ENCODE data around the gene MIF4GD. TPM values are rescaled to one million over a fixed set of nuclear protein-coding genes. Genes with fewer than 3 reads are reported as not detected.

Gene MIF4GD
- total RNA-seq, 2 experiments from 2014 or later: 29.4 to 32.4 TPM

- Mint-ChIP-seq H3K27ac (no peak overlapping the region), H3K4me3 (peak overlapping the region; percentile 27), H3K9me3 (no peaks in the 10 kb centered on the region), H3K4me1 (ENCODE audit: low read depth) (peaks cover 23% of the 10 kb centered on the region), H3K27me3 (no peaks in the 10 kb centered on the region), H3K36me3 (ENCODE audit: low read depth) (peaks cover 46% of the 10 kb centered on the region)
- peaks cover 38% of the 10 kb centered on the region for H3K4me1 ChIP-seq (ENCODE audit: insufficient read depth, low read length)
- H3K27me3 ChIP-seq (ENCODE audit: control insufficient read depth in 1 of 2, insufficient read depth in 2 of 2, low read length in 2 of 2): no peaks in the 10 kb centered on the region
- intact Hi-C loops (cut with DNase I, micrococcal nuclease): loop anchor here in 1 of 2 experiments (10.0 kb wide), 1 partner anchor 488 kb away; no protein-coding TSS in a partner anchor
- ChIA-PET CTCF (no interaction called here), POLR2A (interaction anchor here (1.2 kb wide), 1 partner anchor 22 kb away, joined by 5 read pairs; the partner anchor contains the start of gene SLC25A19)
- TF ChIP-seq, protein P1, sequence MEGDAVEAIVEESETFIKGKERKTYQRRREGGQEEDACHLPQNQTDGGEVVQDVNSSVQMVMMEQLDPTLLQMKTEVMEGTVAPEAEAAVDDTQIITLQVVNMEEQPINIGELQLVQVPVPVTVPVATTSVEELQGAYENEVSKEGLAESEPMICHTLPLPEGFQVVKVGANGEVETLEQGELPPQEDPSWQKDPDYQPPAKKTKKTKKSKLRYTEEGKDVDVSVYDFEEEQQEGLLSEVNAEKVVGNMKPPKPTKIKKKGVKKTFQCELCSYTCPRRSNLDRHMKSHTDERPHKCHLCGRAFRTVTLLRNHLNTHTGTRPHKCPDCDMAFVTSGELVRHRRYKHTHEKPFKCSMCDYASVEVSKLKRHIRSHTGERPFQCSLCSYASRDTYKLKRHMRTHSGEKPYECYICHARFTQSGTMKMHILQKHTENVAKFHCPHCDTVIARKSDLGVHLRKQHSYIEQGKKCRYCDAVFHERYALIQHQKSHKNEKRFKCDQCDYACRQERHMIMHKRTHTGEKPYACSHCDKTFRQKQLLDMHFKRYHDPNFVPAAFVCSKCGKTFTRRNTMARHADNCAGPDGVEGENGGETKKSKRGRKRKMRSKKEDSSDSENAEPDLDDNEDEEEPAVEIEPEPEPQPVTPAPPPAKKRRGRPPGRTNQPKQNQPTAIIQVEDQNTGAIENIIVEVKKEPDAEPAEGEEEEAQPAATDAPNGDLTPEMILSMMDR (IDR thresholded peaks at IDR 0.05): no peak
- DNase-seq (no peak), ATAC-seq (ENCODE audit: poor library complexity) (no peak)
- no peak overlapping the region for H3K4me3 ChIP-seq (ENCODE audit: low read length)
- no peaks in the 10 kb centered on the region for H3K9me3 ChIP-seq (ENCODE audit: control insufficient read depth in 1 of 2, insufficient read depth in 1 of 2, low read length in 2 of 2)
- peaks cover 40% of the 10 kb centered on the region for H3K36me3 ChIP-seq (ENCODE audit: insufficient read depth, low read length)
- H3K27ac ChIP-seq (ENCODE audit: low read depth in 1 of 2, low read length in 2 of 2): no peak overlapping the region
Observed at GRCh38 chr17:75267153-75267410, 3.9 kb downstream of the MIF4GD start.

GRCh38 chr17:75266316-75267152 is 4.5 kb downstream of the MIF4GD start:
- Histone ChIP-seq H3K27me3 (ENCODE audit: control insufficient read depth in 1 of 2, insufficient read depth in 2 of 2, low read length in 2 of 2) (no peaks in the 10 kb centered on the region), H3K4me3 (ENCODE audit: low read length) (no peak overlapping the region), H3K27ac (ENCODE audit: low read depth in 1 of 2, low read length in 2 of 2) (no peak overlapping the region), H3K36me3 (ENCODE audit: insufficient read depth, low read length) (peaks cover 40% of the 10 kb centered on the region), H3K4me1 (ENCODE audit: insufficient read depth, low read length) (peaks cover 35% of the 10 kb centered on the region), H3K9me3 (ENCODE audit: control insufficient read depth in 1 of 2, insufficient read depth in 1 of 2, low read length in 2 of 2) (no peaks in the 10 kb centered on the region)
- intact Hi-C loops (cut with DNase I, micrococcal nuclease): loop anchor here in 1 of 2 experiments (10.0 kb wide), 1 partner anchor 488 kb away; no protein-coding TSS in a partner anchor
- ATAC-seq (ENCODE audit: poor library complexity) (no peak), DNase-seq (no peak)
- H3K4me3 Mint-ChIP-seq: peak overlapping the region; percentile 45
- no peaks in the 10 kb centered on the region for H3K9me3 Mint-ChIP-seq
- H3K36me3 Mint-ChIP-seq (ENCODE audit: low read depth): peaks cover 52% of the 10 kb centered on the region
- TF ChIP-seq, protein P1 (IDR thresholded peaks at IDR 0.05): no peak
- peaks cover 24% of the 10 kb centered on the region for H3K4me1 Mint-ChIP-seq (ENCODE audit: low read depth)
- H3K27ac Mint-ChIP-seq: no peak overlapping the region
- H3K27me3 Mint-ChIP-seq: no peaks in the 10 kb centered on the region
- POLR2A ChIA-PET: interaction anchor here (1.2 kb wide), 1 partner anchor 23 kb away, joined by 5 read pairs; the partner anchor contains the start of gene SLC25A19
- CTCF ChIA-PET: no interaction called here

DNA sequence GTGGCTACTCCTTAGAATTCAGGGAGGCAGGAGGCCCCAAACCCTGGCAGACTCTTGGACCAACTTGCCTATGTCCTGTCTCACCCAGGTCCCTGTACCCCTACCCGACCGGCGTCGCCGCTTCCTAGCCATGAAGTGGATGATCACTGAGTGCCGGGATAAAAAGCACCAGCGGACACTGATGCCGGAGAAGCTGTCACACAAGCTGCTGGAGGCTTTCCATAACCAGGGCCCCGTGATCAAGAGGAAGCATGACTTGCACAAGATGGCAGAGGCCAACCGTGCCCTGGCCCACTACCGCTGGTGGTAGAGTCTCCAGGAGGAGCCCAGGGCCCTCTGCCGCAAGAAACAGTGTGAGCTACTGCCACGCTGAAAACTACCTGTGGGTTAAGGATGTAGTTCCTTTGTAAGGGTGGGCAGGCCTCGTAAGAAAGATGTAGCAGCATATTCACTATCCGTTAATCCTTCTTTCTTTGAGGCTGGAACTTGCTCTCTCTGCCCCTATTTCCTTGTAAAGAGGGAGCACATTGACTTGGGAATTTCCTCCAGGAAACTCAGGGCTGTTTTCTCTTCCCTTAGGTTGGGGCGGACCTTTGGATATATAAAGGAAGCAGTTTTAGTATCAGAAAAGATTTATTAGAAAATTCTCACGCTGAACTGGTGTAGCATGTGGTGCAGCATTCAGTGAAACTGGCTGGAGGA is 5.3 kb downstream of the MIF4GD start:
- H3K4me1 Mint-ChIP-seq (ENCODE audit: low read depth): peaks cover 30% of the 10 kb centered on the region
- DNase-seq (no peak), ATAC-seq (ENCODE audit: poor library complexity) (no peak)
- ChIA-PET CTCF (no interaction called here), POLR2A (interaction anchor here (1.2 kb wide), 1 partner anchor 23 kb away, joined by 5 read pairs; the partner anchor contains the start of gene SLC25A19)
- no peak overlapping the region for H3K4me3 Mint-ChIP-seq
- H3K9me3 ChIP-seq (ENCODE audit: control insufficient read depth in 1 of 2, insufficient read depth in 1 of 2, low read length in 2 of 2): no peaks in the 10 kb centered on the region
- H3K4me3 ChIP-seq (ENCODE audit: low read length): no peak overlapping the region
- no peak overlapping the region for H3K27ac Mint-ChIP-seq
- H3K27me3 Mint-ChIP-seq: no peaks in the 10 kb centered on the region
- peaks cover 40% of the 10 kb centered on the region for H3K36me3 ChIP-seq (ENCODE audit: insufficient read depth, low read length)
- TF ChIP-seq, protein P1 (IDR thresholded peaks at IDR 0.05): no peak
- H3K27ac ChIP-seq (ENCODE audit: low read depth in 1 of 2, low read length in 2 of 2): no peak overlapping the region
- H3K4me1 ChIP-seq (ENCODE audit: insufficient read depth, low read length): peaks cover 36% of the 10 kb centered on the region
- peaks cover 60% of the 10 kb centered on the region for H3K36me3 Mint-ChIP-seq (ENCODE audit: low read depth)
- intact Hi-C loops (cut with DNase I, micrococcal nuclease): loop anchor here in 1 of 2 experiments (10.0 kb wide), 1 partner anchor 489 kb away; no protein-coding TSS in a partner anchor
- no peaks in the 10 kb centered on the region for H3K9me3 Mint-ChIP-seq
- no peaks in the 10 kb centered on the region for H3K27me3 ChIP-seq (ENCODE audit: control insufficient read depth in 1 of 2, insufficient read depth in 2 of 2, low read length in 2 of 2)

Data from CD4-positive, alpha-beta T cell (primary cell).